ENCODE data around the gene NXPE4. TPM values are rescaled to one million over a fixed set of nuclear protein-coding genes. Genes with fewer than 3 reads are reported as not detected.
"Not testable (repeated sequence)": the region's sequence is repeated elsewhere in the genome, so short reads cannot be mapped to it uniquely, and the experiment has no call there.

Gene NXPE4
- total RNA-seq, result not detected

GRCh38 chr11:114595571-114595970, at the start of gene NXPE4:
Gene NXPE4 (minus strand): TSS chr11:114595786. CDS start chr11:114594759, 1,027 bp downstream.
- Mint-ChIP-seq H3K36me3 (no peaks in the 10 kb centered on the region), H3K4me1 (no peaks in the 10 kb centered on the region), H3K27me3 (peaks cover 10% of the 10 kb centered on the region), H3K27ac (no peak within 1 kb of the TSS), H3K9me3 (ENCODE audit: low read depth) (no peaks in the 10 kb centered on the region), H3K4me3 (no peak within 1 kb of the TSS)
- DNase-seq (no peak), ATAC-seq (no peak)
- CTCF ChIA-PET, result no interaction called here

- not testable (repeated sequence) for H3K27ac Mint-ChIP-seq, H3K36me3 Mint-ChIP-seq, H3K27me3 Mint-ChIP-seq
Observed at GRCh38 chr11:114639440-114639839, 43.9 kb upstream of the NXPE4 start.

GRCh38 chr11:114631445-114631965, 35.9 kb upstream of the NXPE4 start:
- ATAC-seq; H3K4me1 Mint-ChIP-seq; H3K36me3 Mint-ChIP-seq; CTCF ChIA-PET; H3K27me3 Mint-ChIP-seq; H3K27ac Mint-ChIP-seq; H3K9me3 Mint-ChIP-seq (ENCODE audit: low read depth); H3K4me3 Mint-ChIP-seq: not testable (repeated sequence)
- peak; percentile 44 for DNase-seq

More at GRCh38 chr11:114639440-114639839, 43.9 kb upstream of the NXPE4 start:
- CTCF ChIA-PET; H3K9me3 Mint-ChIP-seq (ENCODE audit: low read depth); DNase-seq; H3K4me1 Mint-ChIP-seq; ATAC-seq; H3K4me3 Mint-ChIP-seq: not testable (repeated sequence)

- H3K36me3 Mint-ChIP-seq, result no peaks in the 10 kb centered on the region
- ATAC-seq, result no peak
- no peaks in the 10 kb centered on the region for H3K4me1 Mint-ChIP-seq
- CTCF ChIA-PET, result no interaction called here
- no peaks in the 10 kb centered on the region for H3K27me3 Mint-ChIP-seq
- peaks cover 8% of the 10 kb centered on the region for H3K9me3 Mint-ChIP-seq (ENCODE audit: low read depth)
- DNase-seq, result no peak
- H3K27ac Mint-ChIP-seq, result no peak overlapping the region
- H3K4me3 Mint-ChIP-seq, result no peak overlapping the region
Observed at GRCh38 chr11:114625294-114625693, 29.7 kb upstream of the NXPE4 start.

GRCh38 chr11:114624455-114625207, 29.0 kb upstream of the NXPE4 start:
- ATAC-seq (no peak), DNase-seq (no peak)
- H3K4me1 Mint-ChIP-seq, result no peaks in the 10 kb centered on the region
- CTCF ChIA-PET, result no interaction called here
- no peak overlapping the region for H3K27ac Mint-ChIP-seq
- no peak overlapping the region for H3K4me3 Mint-ChIP-seq
- no peaks in the 10 kb centered on the region for H3K36me3 Mint-ChIP-seq
- H3K9me3 Mint-ChIP-seq (ENCODE audit: low read depth), result peaks cover 8% of the 10 kb centered on the region
- H3K27me3 Mint-ChIP-seq, result no peaks in the 10 kb centered on the region

GRCh38 chr11:114623720-114624119, 28.1 kb upstream of the NXPE4 start:
- no peak for DNase-seq
- Mint-ChIP-seq H3K36me3 (no peaks in the 10 kb centered on the region), H3K9me3 (ENCODE audit: low read depth) (peaks cover 8% of the 10 kb centered on the region), H3K27me3 (no peaks in the 10 kb centered on the region), H3K27ac (no peak overlapping the region), H3K4me1 (no peaks in the 10 kb centered on the region), H3K4me3 (no peak overlapping the region)
- no peak for ATAC-seq
- CTCF ChIA-PET, result no interaction called here

GRCh38 chr11:114622858-114623257, 27.3 kb upstream of the NXPE4 start:
- no peaks in the 10 kb centered on the region for H3K36me3 Mint-ChIP-seq
- no peak for ATAC-seq

GRCh38 chr11:114621950-114622809, 26.6 kb upstream of the NXPE4 start:
- Mint-ChIP-seq H3K4me1 (no peaks in the 10 kb centered on the region), H3K36me3 (no peaks in the 10 kb centered on the region), H3K27me3 (no peaks in the 10 kb centered on the region), H3K4me3 (no peak overlapping the region), H3K9me3 (ENCODE audit: low read depth) (peaks cover 8% of the 10 kb centered on the region), H3K27ac (no peak overlapping the region)
- CTCF ChIA-PET, result no interaction called here
- DNase-seq (no peak), ATAC-seq (no peak)

More at GRCh38 chr11:114622858-114623257, 27.3 kb upstream of the NXPE4 start:
- Mint-ChIP-seq H3K27me3 (no peaks in the 10 kb centered on the region), H3K4me1 (no peaks in the 10 kb centered on the region), H3K4me3 (no peak overlapping the region), H3K27ac (no peak overlapping the region), H3K9me3 (ENCODE audit: low read depth) (peaks cover 8% of the 10 kb centered on the region)
- DNase-seq, result no peak
- CTCF ChIA-PET, result no interaction called here

- no peaks in the 10 kb centered on the region for H3K4me1 Mint-ChIP-seq
- no peak overlapping the region for H3K27ac Mint-ChIP-seq
- no peak overlapping the region for H3K4me3 Mint-ChIP-seq
- CTCF ChIA-PET, result no interaction called here
- H3K27me3 Mint-ChIP-seq, result no peaks in the 10 kb centered on the region
- DNase-seq, result no peak
- ATAC-seq, result no peak
- no peaks in the 10 kb centered on the region for H3K36me3 Mint-ChIP-seq
- H3K9me3 Mint-ChIP-seq (ENCODE audit: low read depth), result peaks cover 8% of the 10 kb centered on the region
Observed at GRCh38 chr11:114621072-114621471, 25.5 kb upstream of the NXPE4 start.

GRCh38 chr11:114619659-114620173, 24.1 kb upstream of the NXPE4 start:
- no peak overlapping the region for H3K27ac Mint-ChIP-seq
- ATAC-seq (no peak), DNase-seq (no peak)
- H3K36me3 Mint-ChIP-seq, result no peaks in the 10 kb centered on the region
- peaks cover 7% of the 10 kb centered on the region for H3K9me3 Mint-ChIP-seq (ENCODE audit: low read depth)
- no peak overlapping the region for H3K4me3 Mint-ChIP-seq
- no peaks in the 10 kb centered on the region for H3K27me3 Mint-ChIP-seq
- CTCF ChIA-PET, result no interaction called here
- no peaks in the 10 kb centered on the region for H3K4me1 Mint-ChIP-seq

- Mint-ChIP-seq H3K27me3 (no peaks in the 10 kb centered on the region), H3K36me3 (no peaks in the 10 kb centered on the region), H3K4me1 (no peaks in the 10 kb centered on the region), H3K9me3 (ENCODE audit: low read depth) (peaks cover 6% of the 10 kb centered on the region), H3K27ac (no peak overlapping the region), H3K4me3 (no peak overlapping the region)
- CTCF ChIA-PET, result no interaction called here
- no peak for ATAC-seq
- DNase-seq, result no peak
Observed at GRCh38 chr11:114618139-114618538, 22.6 kb upstream of the NXPE4 start.

GRCh38 chr11:114617157-114618124, 21.9 kb upstream of the NXPE4 start:
- Mint-ChIP-seq H3K4me3 (no peak overlapping the region), H3K4me1 (no peaks in the 10 kb centered on the region), H3K36me3 (no peaks in the 10 kb centered on the region), H3K27me3 (no peaks in the 10 kb centered on the region), H3K9me3 (ENCODE audit: low read depth) (peaks cover 6% of the 10 kb centered on the region), H3K27ac (no peak overlapping the region)
- ATAC-seq (no peak), DNase-seq (no peak)
- CTCF ChIA-PET, result no interaction called here

- H3K27ac Mint-ChIP-seq, result no peak overlapping the region
- CTCF ChIA-PET, result no interaction called here
- ATAC-seq (no peak), DNase-seq (no peak)
- no peaks in the 10 kb centered on the region for H3K4me1 Mint-ChIP-seq
- no peaks in the 10 kb centered on the region for H3K27me3 Mint-ChIP-seq
- H3K4me3 Mint-ChIP-seq, result no peak overlapping the region
- no peaks in the 10 kb centered on the region for H3K36me3 Mint-ChIP-seq
- H3K9me3 Mint-ChIP-seq (ENCODE audit: low read depth), result peaks cover 3% of the 10 kb centered on the region
Observed at GRCh38 chr11:114616516-114616915, 20.9 kb upstream of the NXPE4 start.

Data from activated CD8-positive, alpha-beta memory T cell treated with anti-CD3 and anti-CD28 coated beads, Interleukin-2, amount 10 ng/mL, durations not matched to agents 7 days and 5 days (primary cell).